ENCODE measurements around the gene SNTG2. TPM values are rescaled to one million over a fixed set of nuclear protein-coding genes. Genes with fewer than 3 reads are reported as not detected.
"Not testable (repeated sequence)": the region's sequence is repeated elsewhere in the genome, so short reads cannot be mapped to it uniquely, and the experiment has no call there.

The SNTG2 gene
- total RNA-seq, 1 experiment from 2014 or later, result 20.5 TPM

DNA sequence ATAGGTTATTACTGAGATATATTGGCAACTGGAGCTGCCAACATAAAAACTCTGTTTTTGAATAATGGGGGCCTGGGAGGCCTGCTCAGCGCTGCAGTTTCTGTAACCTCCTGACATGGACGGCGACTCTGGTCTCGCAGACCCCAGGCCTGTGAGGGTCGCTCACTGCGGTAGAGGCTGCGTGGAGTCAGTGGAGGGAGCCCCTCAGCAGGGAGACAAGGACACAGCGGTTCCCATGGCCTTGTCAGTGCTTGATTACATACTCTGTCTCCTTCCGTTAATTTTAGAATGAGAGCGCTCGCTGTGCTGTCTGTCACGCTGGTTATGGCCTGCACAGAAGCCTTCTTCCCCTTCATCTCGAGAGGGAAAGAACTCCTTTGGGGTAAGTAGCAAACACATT is 463.5 kb downstream of the SNTG2 start (continued):
- TF ChIP-seq, protein P1, sequence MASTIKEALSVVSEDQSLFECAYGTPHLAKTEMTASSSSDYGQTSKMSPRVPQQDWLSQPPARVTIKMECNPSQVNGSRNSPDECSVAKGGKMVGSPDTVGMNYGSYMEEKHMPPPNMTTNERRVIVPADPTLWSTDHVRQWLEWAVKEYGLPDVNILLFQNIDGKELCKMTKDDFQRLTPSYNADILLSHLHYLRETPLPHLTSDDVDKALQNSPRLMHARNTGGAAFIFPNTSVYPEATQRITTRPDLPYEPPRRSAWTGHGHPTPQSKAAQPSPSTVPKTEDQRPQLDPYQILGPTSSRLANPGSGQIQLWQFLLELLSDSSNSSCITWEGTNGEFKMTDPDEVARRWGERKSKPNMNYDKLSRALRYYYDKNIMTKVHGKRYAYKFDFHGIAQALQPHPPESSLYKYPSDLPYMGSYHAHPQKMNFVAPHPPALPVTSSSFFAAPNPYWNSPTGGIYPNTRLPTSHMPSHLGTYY (CRISPR knock-in tag; IDR thresholded peaks at IDR 0.05), result no peak
- TF ChIP-seq ZNF121 (CRISPR knock-in tag; IDR thresholded peaks at IDR 0.05) (no peak), IRF2 (CRISPR knock-in tag; IDR thresholded peaks at IDR 0.05; ENCODE audit: borderline replicate concordance, low read depth) (no peak), ETV6 (CRISPR knock-in tag; IDR thresholded peaks at IDR 0.05) (no peak), ZNF263 (CRISPR knock-in tag; IDR thresholded peaks at IDR 0.05; ENCODE audit: low read depth) (no peak)
- TF ChIP-seq, protein P2, sequence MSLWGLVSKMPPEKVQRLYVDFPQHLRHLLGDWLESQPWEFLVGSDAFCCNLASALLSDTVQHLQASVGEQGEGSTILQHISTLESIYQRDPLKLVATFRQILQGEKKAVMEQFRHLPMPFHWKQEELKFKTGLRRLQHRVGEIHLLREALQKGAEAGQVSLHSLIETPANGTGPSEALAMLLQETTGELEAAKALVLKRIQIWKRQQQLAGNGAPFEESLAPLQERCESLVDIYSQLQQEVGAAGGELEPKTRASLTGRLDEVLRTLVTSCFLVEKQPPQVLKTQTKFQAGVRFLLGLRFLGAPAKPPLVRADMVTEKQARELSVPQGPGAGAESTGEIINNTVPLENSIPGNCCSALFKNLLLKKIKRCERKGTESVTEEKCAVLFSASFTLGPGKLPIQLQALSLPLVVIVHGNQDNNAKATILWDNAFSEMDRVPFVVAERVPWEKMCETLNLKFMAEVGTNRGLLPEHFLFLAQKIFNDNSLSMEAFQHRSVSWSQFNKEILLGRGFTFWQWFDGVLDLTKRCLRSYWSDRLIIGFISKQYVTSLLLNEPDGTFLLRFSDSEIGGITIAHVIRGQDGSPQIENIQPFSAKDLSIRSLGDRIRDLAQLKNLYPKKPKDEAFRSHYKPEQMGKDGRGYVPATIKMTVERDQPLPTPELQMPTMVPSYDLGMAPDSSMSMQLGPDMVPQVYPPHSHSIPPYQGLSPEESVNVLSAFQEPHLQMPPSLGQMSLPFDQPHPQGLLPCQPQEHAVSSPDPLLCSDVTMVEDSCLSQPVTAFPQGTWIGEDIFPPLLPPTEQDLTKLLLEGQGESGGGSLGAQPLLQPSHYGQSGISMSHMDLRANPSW (CRISPR knock-in tag; conservative IDR thresholded peaks at IDR 0.05; ENCODE audit: low read depth), result no peak

DNA sequence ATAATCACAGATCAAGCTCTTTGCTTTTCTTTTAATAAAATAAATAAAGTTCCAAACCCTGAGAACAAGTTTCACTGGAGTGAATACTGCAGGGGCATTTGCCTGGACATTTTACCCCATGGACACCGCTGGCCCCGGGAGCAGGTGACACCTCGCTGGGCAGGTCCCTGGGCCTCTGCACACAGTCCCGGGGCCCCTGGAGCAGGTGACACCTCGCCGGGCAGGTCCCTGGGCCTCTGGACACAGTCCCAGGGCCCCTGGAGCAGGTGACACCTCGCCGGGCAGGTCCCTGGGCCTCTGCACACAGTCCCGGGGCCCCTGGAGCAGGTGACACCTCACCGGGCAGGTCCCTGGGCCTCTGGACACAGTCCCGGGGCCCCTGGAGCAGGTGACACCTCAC is 464.3 kb downstream of the SNTG2 start:
- CTCF ChIA-PET; H3K9me3 Mint-ChIP-seq; H3K36me3 Mint-ChIP-seq; DNase-seq (ENCODE audit: low spot score); H3K4me3 Mint-ChIP-seq; ATAC-seq; POLR2A ChIA-PET; H3K27ac Mint-ChIP-seq: not testable (repeated sequence)
- Mint-ChIP-seq H3K27me3 (ENCODE audit: low read depth) (peaks cover 24% of the 10 kb centered on the region), H3K4me1 (peaks cover 17% of the 10 kb centered on the region)

DNA sequence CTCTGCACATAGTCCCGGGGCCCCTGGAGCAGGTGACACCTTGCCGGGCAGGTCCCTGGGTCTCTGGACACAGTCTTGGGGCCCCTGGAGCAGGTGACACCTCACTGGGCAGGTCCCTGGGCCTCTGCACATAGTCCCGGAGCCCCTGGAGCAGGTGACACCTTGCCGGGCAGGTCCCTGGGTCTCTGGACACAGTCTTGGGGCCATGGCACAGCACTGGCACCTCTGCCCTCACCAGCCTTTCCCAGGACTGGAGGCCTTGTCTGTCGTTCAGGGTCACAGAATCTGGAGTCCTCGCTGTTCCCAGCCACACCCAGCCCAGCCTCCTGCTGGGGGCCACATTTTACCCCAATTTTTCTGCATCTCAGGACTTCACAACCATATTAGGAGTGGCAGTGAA is 464.9 kb downstream of the SNTG2 start:
- H3K27me3 Mint-ChIP-seq (ENCODE audit: low read depth), result peaks cover 27% of the 10 kb centered on the region
- ATAC-seq (no peak), DNase-seq (ENCODE audit: low spot score) (no peak)
- H3K4me1 Mint-ChIP-seq, result peaks cover 16% of the 10 kb centered on the region
- H3K4me3 Mint-ChIP-seq, result no peak overlapping the region
- no peak overlapping the region for H3K27ac Mint-ChIP-seq
- peaks cover 3% of the 10 kb centered on the region; the same call in 1 of the 2 replicates for H3K9me3 Mint-ChIP-seq
- TF ChIP-seq NFE2L1 (CRISPR knock-in tag; IDR thresholded peaks at IDR 0.05) (no peak), HMGA2 (CRISPR knock-in tag; IDR thresholded peaks at IDR 0.05) (no peak), ZNF317 (CRISPR knock-in tag; IDR thresholded peaks at IDR 0.05; ENCODE audit: borderline replicate concordance, low read depth) (no peak), GTF2I (CRISPR knock-in tag; conservative IDR thresholded peaks at IDR 0.05) (no peak), ATF1 (CRISPR knock-in tag; IDR thresholded peaks at IDR 0.05) (no peak), CBFB (CRISPR knock-in tag; IDR thresholded peaks at IDR 0.05; ENCODE audit: low read depth) (no peak), ZNF121 (CRISPR knock-in tag; IDR thresholded peaks at IDR 0.05) (no peak), ZNF416 (CRISPR knock-in tag; IDR thresholded peaks at IDR 0.05) (no peak)
- TF ChIP-seq, protein P3, sequence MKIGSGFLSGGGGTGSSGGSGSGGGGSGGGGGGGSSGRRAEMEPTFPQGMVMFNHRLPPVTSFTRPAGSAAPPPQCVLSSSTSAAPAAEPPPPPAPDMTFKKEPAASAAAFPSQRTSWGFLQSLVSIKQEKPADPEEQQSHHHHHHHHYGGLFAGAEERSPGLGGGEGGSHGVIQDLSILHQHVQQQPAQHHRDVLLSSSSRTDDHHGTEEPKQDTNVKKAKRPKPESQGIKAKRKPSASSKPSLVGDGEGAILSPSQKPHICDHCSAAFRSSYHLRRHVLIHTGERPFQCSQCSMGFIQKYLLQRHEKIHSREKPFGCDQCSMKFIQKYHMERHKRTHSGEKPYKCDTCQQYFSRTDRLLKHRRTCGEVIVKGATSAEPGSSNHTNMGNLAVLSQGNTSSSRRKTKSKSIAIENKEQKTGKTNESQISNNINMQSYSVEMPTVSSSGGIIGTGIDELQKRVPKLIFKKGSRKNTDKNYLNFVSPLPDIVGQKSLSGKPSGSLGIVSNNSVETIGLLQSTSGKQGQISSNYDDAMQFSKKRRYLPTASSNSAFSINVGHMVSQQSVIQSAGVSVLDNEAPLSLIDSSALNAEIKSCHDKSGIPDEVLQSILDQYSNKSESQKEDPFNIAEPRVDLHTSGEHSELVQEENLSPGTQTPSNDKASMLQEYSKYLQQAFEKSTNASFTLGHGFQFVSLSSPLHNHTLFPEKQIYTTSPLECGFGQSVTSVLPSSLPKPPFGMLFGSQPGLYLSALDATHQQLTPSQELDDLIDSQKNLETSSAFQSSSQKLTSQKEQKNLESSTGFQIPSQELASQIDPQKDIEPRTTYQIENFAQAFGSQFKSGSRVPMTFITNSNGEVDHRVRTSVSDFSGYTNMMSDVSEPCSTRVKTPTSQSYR (CRISPR knock-in tag; IDR thresholded peaks at IDR 0.05), result no peak
- TF ChIP-seq, protein P4, sequence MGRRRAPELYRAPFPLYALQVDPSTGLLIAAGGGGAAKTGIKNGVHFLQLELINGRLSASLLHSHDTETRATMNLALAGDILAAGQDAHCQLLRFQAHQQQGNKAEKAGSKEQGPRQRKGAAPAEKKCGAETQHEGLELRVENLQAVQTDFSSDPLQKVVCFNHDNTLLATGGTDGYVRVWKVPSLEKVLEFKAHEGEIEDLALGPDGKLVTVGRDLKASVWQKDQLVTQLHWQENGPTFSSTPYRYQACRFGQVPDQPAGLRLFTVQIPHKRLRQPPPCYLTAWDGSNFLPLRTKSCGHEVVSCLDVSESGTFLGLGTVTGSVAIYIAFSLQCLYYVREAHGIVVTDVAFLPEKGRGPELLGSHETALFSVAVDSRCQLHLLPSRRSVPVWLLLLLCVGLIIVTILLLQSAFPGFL (CRISPR knock-in tag; IDR thresholded peaks at IDR 0.05; ENCODE audit: borderline replicate concordance), result no peak
- TF ChIP-seq, protein P5, sequence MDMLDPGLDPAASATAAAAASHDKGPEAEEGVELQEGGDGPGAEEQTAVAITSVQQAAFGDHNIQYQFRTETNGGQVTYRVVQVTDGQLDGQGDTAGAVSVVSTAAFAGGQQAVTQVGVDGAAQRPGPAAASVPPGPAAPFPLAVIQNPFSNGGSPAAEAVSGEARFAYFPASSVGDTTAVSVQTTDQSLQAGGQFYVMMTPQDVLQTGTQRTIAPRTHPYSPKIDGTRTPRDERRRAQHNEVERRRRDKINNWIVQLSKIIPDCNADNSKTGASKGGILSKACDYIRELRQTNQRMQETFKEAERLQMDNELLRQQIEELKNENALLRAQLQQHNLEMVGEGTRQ (CRISPR knock-in tag; IDR thresholded peaks at IDR 0.05), result no peak
- TF ChIP-seq, protein P6, sequence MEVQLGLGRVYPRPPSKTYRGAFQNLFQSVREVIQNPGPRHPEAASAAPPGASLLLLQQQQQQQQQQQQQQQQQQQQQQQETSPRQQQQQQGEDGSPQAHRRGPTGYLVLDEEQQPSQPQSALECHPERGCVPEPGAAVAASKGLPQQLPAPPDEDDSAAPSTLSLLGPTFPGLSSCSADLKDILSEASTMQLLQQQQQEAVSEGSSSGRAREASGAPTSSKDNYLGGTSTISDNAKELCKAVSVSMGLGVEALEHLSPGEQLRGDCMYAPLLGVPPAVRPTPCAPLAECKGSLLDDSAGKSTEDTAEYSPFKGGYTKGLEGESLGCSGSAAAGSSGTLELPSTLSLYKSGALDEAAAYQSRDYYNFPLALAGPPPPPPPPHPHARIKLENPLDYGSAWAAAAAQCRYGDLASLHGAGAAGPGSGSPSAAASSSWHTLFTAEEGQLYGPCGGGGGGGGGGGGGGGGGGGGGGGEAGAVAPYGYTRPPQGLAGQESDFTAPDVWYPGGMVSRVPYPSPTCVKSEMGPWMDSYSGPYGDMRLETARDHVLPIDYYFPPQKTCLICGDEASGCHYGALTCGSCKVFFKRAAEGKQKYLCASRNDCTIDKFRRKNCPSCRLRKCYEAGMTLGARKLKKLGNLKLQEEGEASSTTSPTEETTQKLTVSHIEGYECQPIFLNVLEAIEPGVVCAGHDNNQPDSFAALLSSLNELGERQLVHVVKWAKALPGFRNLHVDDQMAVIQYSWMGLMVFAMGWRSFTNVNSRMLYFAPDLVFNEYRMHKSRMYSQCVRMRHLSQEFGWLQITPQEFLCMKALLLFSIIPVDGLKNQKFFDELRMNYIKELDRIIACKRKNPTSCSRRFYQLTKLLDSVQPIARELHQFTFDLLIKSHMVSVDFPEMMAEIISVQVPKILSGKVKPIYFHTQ (CRISPR knock-in tag; IDR thresholded peaks at IDR 0.05), result no peak
- TF ChIP-seq, protein P7, sequence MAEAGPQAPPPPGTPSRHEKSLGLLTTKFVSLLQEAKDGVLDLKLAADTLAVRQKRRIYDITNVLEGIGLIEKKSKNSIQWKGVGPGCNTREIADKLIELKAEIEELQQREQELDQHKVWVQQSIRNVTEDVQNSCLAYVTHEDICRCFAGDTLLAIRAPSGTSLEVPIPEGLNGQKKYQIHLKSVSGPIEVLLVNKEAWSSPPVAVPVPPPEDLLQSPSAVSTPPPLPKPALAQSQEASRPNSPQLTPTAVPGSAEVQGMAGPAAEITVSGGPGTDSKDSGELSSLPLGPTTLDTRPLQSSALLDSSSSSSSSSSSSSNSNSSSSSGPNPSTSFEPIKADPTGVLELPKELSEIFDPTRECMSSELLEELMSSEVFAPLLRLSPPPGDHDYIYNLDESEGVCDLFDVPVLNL (CRISPR knock-in tag; IDR thresholded peaks at IDR 0.05; ENCODE audit: borderline replicate concordance, low read depth), result no peak
- CTCF ChIA-PET, result no interaction called here
- POLR2A ChIA-PET, result no interaction called here
- H3K36me3 Mint-ChIP-seq, result no peaks in the 10 kb centered on the region
